Keratinocyte (primary cell): ENCODE measurements around the gene SLC39A1. TPM values are rescaled to one million over a fixed set of nuclear protein-coding genes. Genes with fewer than 3 reads are reported as not detected.

ENCODE experiments used
- DNase-seq: peaks from one replicate; pipeline ENCODE4 v3.0.0-alpha.2; 2011; ENCODE audit warnings: low read depth, missing footprints, low spot score
- FAIRE-seq: peaks from 2 replicates; lab custom pipeline; 2011; peaks lifted over from hg19 to GRCh38; lab: Jason Lieb, UNC
- H2AFZ ChIP-seq: 2 replicates; pipeline ENCODE4 v1.6.0; 2012; ENCODE audit warnings: low read length, control low read depth, inconsistent platforms; ENCODE audit not compliant: control insufficient read depth
- H3K27ac ChIP-seq: 2 replicates; pipeline ENCODE4 v1.5.1; 2011; ENCODE audit warnings: low read length; ENCODE audit not compliant: control insufficient read depth, insufficient read depth
- H3K27me3 ChIP-seq: 3 replicates; pipeline ENCODE4 v1.6.0; 2011; ENCODE audit warnings: low read length; ENCODE audit not compliant: control insufficient read depth, insufficient read depth; ENCODE audit errors: extremely low read depth
- H3K36me3 ChIP-seq, 2 experiments: 2 replicates in 1 of 2; 3 replicates in 1 of 2; pipeline ENCODE4 v1.5.1; 2011; ENCODE audit warnings: low read length in 2 of 2, mild to moderate bottlenecking in 1 of 2; ENCODE audit not compliant: control insufficient read depth in 2 of 2, insufficient read depth in 2 of 2; ENCODE audit errors: extremely low read depth in 1 of 2
- H3K4me1 ChIP-seq: 3 replicates; pipeline ENCODE4 v1.5.1; 2011; ENCODE audit warnings: low read length; ENCODE audit not compliant: control insufficient read depth, insufficient read depth; ENCODE audit errors: extremely low read depth
- H3K4me2 ChIP-seq: 3 replicates; pipeline ENCODE4 v1.6.0; 2011; ENCODE audit warnings: low read depth, low read length; ENCODE audit not compliant: control insufficient read depth, insufficient read depth; ENCODE audit errors: extremely low read depth
- H3K4me3 ChIP-seq, 3 experiments: fragments of 200-600 bp in 1 of 3; sonication (generic) in 1 of 3; 2 replicates in 2 of 3; 3 replicates in 1 of 3; pipeline ENCODE4 v1.5.1; 2011 to 2016; ENCODE audit warnings: low read length in 3 of 3, mild to moderate bottlenecking in 3 of 3, control low read depth in 2 of 3, inconsistent platforms in 1 of 3, low read depth in 1 of 3, mixed read lengths in 1 of 3, mixed run types in 1 of 3, moderate library complexity in 1 of 3; ENCODE audit not compliant: control insufficient read depth in 2 of 3, insufficient read depth in 2 of 3; ENCODE audit errors: extremely low read depth in 1 of 3
- H3K79me2 ChIP-seq: 2 replicates; pipeline ENCODE4 v1.6.0; 2012; ENCODE audit warnings: low read length; ENCODE audit not compliant: control insufficient read depth, insufficient read depth
- H3K9ac ChIP-seq: 3 replicates; pipeline ENCODE4 v1.6.0; 2011; ENCODE audit warnings: low read length; ENCODE audit not compliant: control insufficient read depth, insufficient read depth; ENCODE audit errors: extremely low read depth
- H3K9me1 ChIP-seq: 3 replicates; pipeline ENCODE4 v1.6.0; 2011; ENCODE audit warnings: low read length; ENCODE audit not compliant: control insufficient read depth, insufficient read depth; ENCODE audit errors: extremely low read depth
- H3K9me3 ChIP-seq: 2 replicates; pipeline ENCODE4 v1.5.1; 2012; ENCODE audit warnings: low read depth, low read length; ENCODE audit not compliant: control insufficient read depth
- H4K20me1 ChIP-seq: 3 replicates; pipeline ENCODE4 v1.6.0; 2011; ENCODE audit warnings: low read length; ENCODE audit not compliant: control insufficient read depth, insufficient read depth; ENCODE audit errors: extremely low read depth
- EZH2 ChIP-seq: IDR thresholded peaks from one replicate; pipeline ENCODE4 v1.6.1; 2012; ENCODE audit warnings: inconsistent platforms, mild to moderate bottlenecking, low read length, moderate library complexity
- dilution Hi-C: fragments of 300-500 bp; cut with MboI; formaldehyde crosslinking; loops from one replicate; pipeline ENCODE4 v1.7.0; 2020; ENCODE audit warnings: low sequenced_read_pairs; ENCODE audit not compliant: extremely low pct_ligation_motif_present
- polyA plus RNA-seq, 5 experiments: library from polyadenylated mRNA; depleted of rRNA in 3 of 5; stranded (reverse) in 3 of 5; stranded (forward) in 1 of 5; unstranded in 1 of 5; fragments of >200 nt; gene quantifications; 1 replicate in 1 of 5; 2 replicates in 3 of 5; 3 replicates in 1 of 5; pipeline versions ENCODE4 v1.2.1 to v1.2.3, GENCODE V29; 2011 to 2012; ENCODE audit warnings: missing spikeins in 2 of 5, low read depth in 1 of 5, low replicate concordance in 1 of 5
- TF ChIP-seq, protein P1 (sequence below), 3 experiments: IDR thresholded peaks in 1 of 3; conservative IDR thresholded peaks in 1 of 3; optimal IDR thresholded peaks in 1 of 3; 2 replicates in 2 of 3; 3 replicates in 1 of 3; pipeline versions ENCODE3 to v1.5.1; 2011; ENCODE audit warnings: low read length in 3 of 3, mild to moderate bottlenecking in 3 of 3, moderate library complexity in 2 of 3, control low read depth in 1 of 3, inconsistent platforms in 1 of 3; ENCODE audit not compliant: insufficient read depth in 2 of 3; ENCODE audit errors: extremely low read depth in 1 of 3

Gene SLC39A1
- polyA plus RNA-seq, 1 donor (not counting 4 experiments of a cell fraction or from before 2014, with no cell fraction given), result 68.4 TPM

DNA sequence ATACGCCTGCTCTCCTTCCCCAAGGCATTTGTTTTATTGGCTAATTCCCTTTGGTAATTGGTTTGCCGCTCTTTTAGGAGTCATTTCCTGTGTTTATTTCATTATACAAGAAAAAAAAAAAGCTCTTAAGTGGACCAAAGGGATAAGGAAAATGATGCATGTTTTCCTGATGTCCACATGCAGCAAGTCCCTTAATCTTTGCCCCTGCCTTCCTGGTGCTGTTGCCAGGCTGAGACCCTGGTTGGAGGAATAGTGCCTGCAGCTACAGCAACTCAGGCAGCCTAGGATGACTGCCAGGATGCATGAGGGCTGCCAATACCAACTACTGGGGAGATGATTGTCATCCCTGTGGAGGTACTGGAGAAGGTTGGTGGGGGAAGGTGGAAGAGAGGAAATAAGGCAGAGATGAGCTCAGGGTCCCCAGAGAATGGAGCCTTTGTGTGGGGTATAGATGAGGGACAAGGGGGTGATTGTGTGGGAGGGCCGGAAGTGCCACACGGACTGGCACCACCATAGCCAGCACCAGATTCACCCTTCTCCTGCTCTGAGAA lies 34.5 kb downstream of the SLC39A1 start:
- FAIRE-seq (no peak), DNase-seq (no peak)
- Histone ChIP-seq H3K36me3 (peaks cover 0 to 21% of the 10 kb centered on the region in 2 experiments), H3K4me1 (peaks cover 5% of the 10 kb centered on the region), H3K9me3 (no peaks in the 10 kb centered on the region), H4K20me1 (no peaks in the 10 kb centered on the region), H3K9ac (no peak overlapping the region), H3K4me2 (no peak overlapping the region), H2AFZ (no peak overlapping the region), H3K27me3 (no peaks in the 10 kb centered on the region), H3K4me3 (no peak overlapping the region), H3K27ac (no peak overlapping the region), H3K9me1 (no peaks in the 10 kb centered on the region), H3K79me2 (no peaks in the 10 kb centered on the region)
- dilution Hi-C loops, result no loop called here
- no peak for TF ChIP-seq EZH2
- TF ChIP-seq, protein P1, sequence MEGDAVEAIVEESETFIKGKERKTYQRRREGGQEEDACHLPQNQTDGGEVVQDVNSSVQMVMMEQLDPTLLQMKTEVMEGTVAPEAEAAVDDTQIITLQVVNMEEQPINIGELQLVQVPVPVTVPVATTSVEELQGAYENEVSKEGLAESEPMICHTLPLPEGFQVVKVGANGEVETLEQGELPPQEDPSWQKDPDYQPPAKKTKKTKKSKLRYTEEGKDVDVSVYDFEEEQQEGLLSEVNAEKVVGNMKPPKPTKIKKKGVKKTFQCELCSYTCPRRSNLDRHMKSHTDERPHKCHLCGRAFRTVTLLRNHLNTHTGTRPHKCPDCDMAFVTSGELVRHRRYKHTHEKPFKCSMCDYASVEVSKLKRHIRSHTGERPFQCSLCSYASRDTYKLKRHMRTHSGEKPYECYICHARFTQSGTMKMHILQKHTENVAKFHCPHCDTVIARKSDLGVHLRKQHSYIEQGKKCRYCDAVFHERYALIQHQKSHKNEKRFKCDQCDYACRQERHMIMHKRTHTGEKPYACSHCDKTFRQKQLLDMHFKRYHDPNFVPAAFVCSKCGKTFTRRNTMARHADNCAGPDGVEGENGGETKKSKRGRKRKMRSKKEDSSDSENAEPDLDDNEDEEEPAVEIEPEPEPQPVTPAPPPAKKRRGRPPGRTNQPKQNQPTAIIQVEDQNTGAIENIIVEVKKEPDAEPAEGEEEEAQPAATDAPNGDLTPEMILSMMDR (optimal IDR thresholded peaks at IDR 0.05 in 1 of 3, IDR thresholded peaks at IDR 0.05 in 1 of 3, conservative IDR thresholded peaks at IDR 0.05 in 1 of 3; ENCODE audit: extremely low read depth in 1 of 3, insufficient read depth in 2 of 3, low read length in 3 of 3), result no peak

DNA sequence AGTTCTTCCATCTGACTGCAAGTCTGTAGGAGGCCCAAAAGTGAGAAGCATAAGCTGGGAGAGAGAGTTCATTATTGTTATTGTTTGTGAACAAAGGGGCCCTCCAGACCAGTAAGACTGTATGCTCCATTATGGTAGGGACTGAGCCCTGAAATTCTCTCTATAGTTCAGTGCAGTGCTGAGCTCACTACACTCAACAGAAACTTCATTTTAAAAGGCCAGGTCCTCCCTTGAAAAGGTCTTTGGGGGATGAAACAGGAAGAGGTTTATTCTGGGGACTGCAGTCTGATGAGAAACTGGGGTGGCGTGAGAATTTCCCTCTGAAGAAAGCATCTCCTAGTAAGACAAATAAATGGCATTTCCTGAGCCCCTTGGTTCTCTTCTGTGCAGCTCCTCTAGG lies 35.1 kb downstream of the SLC39A1 start:
- TF ChIP-seq, protein P1 (optimal IDR thresholded peaks at IDR 0.05 in 1 of 3, IDR thresholded peaks at IDR 0.05 in 1 of 3, conservative IDR thresholded peaks at IDR 0.05 in 1 of 3; ENCODE audit: extremely low read depth in 1 of 3, insufficient read depth in 2 of 3, low read length in 3 of 3), result no peak
- TF ChIP-seq EZH2, result no peak
- DNase-seq, result no peak
- dilution Hi-C loops, result no loop called here
- Histone ChIP-seq H3K4me1 (peaks cover 8% of the 10 kb centered on the region), H3K9me3 (no peaks in the 10 kb centered on the region), H3K4me2 (no peak overlapping the region), H3K27ac (no peak overlapping the region), H3K4me3 (no peak overlapping the region), H3K9me1 (no peaks in the 10 kb centered on the region), H3K9ac (no peak overlapping the region), H3K36me3 (peaks cover 0 to 17% of the 10 kb centered on the region in 2 experiments), H4K20me1 (no peaks in the 10 kb centered on the region), H3K79me2 (no peaks in the 10 kb centered on the region), H2AFZ (no peak overlapping the region), H3K27me3 (no peaks in the 10 kb centered on the region)
- no peak for FAIRE-seq
